ENCODE measurements around the gene TEX26.

- TF ChIP-seq EP300 (IDR thresholded peaks at IDR 0.05) = no peak
- no peak for TF ChIP-seq CTCF (IDR thresholded peaks at IDR 0.05)
- TF ChIP-seq POLR2A (IDR thresholded peaks at IDR 0.05) = no peak
- no peak for TF ChIP-seq POLR2AphosphoS5 (IDR thresholded peaks at IDR 0.05)
Observed at GRCh38 chr13:31015199-31015598, 82.7 kb downstream of the TEX26 start.
